Stimulated activated CD8-positive, alpha-beta memory T cell treated with anti-CD3 and anti-CD28 coated beads, Interleukin-7, amount 100 ng/mL, for 1 hour (primary cell): Measurements from ENCODE around the gene PKD1.

Experiments
- DNase-seq, 2 donors: peaks; one replicate each; pipeline ENCODE4 v3.0.0-alpha.2; 2020; ENCODE audit warnings: low read depth in 2 of 2

Gene PKD1

GRCh38 chr16:2087748-2088631, 47.7 kb downstream of the PKD1 start:
- no peak for DNase-seq

- no peak for DNase-seq
Measured at GRCh38 chr16:2086812-2087747, 48.6 kb downstream of the PKD1 start.

DNA sequence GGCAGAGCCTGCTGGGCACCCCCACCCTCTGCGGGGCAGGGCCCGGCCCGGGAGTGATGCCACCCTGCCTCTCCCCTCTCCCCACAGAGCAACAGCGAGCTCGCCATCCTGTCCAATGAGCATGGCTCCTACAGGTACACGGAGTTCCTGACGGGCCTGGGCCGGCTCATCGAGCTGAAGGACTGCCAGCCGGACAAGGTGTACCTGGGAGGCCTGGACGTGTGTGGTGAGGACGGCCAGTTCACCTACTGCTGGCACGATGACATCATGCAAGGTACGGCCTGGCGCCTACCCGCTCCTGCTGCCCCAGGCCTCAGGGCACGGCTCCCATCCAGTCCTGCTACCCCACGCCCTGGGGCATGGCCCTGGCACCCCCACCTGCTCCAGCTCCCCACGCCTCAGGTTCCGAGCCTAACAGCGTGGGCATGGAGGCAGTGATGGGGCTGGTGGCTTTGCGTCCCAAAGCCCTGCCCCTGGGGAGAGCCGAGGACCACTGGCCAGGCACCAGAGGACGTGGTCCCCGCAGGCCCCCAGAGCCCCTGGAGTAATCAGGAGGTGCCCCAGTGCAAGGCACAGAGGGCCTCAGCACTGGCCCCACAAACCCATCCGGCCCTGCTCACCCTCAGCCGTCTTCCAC, 49.5 kb downstream of the PKD1 start:
- no peak for DNase-seq

DNA sequence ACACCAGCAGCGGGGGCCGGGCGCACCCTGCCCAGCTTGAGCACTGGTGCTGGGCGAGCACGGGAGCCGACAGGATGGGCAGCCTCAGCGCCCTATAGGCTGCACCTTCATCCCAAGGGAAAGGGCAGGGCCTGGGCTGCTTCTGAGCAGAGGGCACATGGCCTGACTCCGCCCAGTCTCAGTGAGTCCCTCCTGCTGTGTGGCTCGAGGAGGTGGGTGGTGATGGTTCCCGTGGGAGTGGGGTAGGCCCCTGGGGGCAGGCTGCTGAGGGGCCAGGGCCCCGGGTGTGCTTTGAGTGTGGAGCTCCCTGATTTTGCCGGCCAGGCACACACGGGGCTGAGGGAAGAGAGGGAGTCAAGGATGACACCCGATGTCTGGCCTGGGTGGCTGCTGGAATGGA, 50.0 kb downstream of the PKD1 start:
- no peak for DNase-seq

GRCh38 chr16:2084895-2085625, 50.6 kb downstream of the PKD1 start:
- DNase-seq: no peak

- DNase-seq: no peak
Measured at GRCh38 chr16:2083876-2084780, 51.6 kb downstream of the PKD1 start.

DNA sequence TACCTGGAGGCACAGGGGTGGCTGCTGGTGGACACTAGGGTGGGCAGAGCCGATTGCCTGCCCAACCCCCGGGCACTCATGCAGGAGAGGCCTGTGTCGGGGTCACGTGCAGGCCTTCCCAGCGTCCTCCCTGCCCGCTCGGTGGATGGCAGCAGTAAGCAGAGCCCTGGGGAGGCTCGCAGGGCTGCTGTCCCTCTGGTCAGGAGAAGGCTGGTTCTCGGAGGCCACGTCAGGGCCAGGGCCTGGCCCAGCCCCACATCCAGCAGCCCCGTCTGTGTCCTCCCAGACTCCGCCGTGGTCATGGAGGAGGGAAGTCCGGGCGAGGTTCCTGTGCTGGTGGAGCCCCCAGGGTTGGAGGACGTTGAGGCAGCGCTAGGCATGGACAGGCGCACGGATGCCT, 52.3 kb downstream of the PKD1 start:
- DNase-seq: no peak

- no peak for DNase-seq
Measured at GRCh38 chr16:2082983-2083364, 52.7 kb downstream of the PKD1 start.

DNA sequence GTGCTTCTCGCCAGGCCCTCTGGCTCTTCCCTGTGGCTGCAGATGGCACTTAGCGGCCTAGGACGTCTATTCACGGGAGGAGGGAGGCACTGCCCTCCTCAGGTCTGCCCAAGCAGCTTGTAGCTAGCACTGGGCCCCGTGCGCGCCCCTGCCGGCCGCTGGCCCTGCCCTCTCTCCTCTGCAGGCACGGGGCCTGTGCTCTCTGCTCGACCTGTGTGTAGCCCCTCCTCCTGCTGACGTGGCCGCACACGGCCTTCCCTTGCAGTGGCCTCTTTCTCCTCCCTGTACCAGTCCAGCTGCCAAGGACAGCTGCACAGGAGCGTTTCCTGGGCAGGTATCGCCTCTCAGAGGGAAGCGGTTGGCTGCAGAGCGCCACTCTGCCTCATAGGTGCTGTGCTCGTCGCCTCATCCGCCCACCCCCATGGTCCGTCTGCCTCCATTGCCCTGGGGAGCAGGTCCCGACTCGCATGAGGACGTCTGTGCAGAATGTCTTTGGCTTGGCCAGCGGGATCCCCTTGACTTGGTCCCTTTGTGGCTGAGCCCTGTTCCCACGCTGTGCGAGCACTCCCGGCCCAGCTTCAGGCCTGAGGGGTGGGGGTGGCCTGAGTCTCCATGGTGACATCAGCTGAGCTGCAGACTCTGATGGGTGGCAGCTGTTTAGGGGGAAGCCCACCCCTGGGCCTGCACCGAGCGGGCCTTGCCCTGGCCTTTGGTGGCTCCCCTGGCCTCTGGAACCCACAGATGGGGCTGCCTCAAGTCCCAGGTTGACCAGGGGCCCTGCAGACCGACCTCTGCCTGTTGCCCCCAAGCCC, 53.3 kb downstream of the PKD1 start:
- no peak for DNase-seq

GRCh38 chr16:2081201-2082084, 54.3 kb downstream of the PKD1 start:
- no peak for DNase-seq

DNA sequence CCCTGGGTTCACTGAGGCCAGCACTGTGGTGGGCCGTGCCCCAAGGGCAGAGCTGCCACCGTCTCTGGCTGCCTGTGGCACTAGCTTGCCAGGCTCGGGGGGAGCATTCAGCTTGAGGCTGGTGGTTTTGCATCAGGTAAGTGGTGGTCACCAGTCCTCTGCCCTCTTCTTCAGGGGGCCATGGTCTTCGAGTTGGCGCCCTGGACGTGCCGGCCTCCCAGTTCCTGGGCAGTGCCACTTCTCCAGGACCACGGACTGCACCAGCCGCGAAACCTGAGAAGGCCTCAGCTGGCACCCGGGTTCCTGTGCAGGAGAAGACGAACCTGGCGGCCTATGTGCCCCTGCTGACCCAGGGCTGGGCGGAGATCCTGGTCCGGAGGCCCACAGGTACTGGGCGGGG, 55.7 kb downstream of the PKD1 start:
- no peak for DNase-seq

DNA sequence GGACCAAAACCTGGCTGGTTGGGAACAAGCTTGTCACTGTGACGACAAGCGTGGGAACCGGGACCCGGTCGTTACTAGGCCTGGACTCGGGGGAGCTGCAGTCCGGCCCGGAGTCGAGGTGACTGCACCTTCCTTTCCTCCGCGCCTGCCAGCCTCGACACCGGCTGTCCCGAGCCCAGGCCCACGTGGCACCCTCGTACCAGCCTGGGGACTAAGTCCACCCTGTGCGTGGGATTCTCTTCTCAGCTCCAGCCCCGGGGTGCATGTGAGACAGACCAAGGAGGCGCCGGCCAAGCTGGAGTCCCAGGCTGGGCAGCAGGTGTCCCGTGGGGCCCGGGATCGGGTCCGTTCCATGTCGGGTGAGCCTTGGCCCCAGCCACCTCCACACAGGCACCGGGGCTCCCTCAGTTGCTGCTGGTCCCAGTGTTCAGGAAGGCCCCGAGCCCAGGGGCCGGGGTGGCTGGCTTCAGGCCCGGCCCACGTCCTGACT, 56.3 kb downstream of the PKD1 start:
- no peak for DNase-seq

GRCh38 chr16:2078691-2079090, 57.0 kb downstream of the PKD1 start:
- DNase-seq: no peak

- no peak for DNase-seq
Measured at GRCh38 chr16:2078096-2078495, 57.6 kb downstream of the PKD1 start.

GRCh38 chr16:2077696-2078095, 58.0 kb downstream of the PKD1 start:
- DNase-seq: no peak

DNA sequence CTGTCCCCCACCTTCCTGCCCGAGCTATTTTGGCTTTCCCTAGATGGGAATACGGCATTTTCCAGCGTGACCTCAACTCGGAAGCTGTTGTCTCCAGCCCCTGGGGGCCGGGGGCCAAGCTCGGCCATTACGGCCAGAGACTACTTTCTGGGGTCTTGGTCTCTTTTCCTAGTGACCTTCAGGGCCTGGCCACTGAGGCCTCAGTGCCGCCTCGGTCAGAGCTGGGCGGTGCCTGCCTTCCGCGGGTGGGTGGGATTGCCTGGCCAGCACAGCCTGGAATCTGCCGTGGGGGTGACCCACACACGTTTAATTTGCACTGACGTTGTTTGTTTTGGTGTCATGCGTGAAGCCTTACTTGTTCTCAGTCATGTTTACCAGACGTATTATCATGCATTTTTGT, 58.7 kb downstream of the PKD1 start:
- DNase-seq: no peak

DNA sequence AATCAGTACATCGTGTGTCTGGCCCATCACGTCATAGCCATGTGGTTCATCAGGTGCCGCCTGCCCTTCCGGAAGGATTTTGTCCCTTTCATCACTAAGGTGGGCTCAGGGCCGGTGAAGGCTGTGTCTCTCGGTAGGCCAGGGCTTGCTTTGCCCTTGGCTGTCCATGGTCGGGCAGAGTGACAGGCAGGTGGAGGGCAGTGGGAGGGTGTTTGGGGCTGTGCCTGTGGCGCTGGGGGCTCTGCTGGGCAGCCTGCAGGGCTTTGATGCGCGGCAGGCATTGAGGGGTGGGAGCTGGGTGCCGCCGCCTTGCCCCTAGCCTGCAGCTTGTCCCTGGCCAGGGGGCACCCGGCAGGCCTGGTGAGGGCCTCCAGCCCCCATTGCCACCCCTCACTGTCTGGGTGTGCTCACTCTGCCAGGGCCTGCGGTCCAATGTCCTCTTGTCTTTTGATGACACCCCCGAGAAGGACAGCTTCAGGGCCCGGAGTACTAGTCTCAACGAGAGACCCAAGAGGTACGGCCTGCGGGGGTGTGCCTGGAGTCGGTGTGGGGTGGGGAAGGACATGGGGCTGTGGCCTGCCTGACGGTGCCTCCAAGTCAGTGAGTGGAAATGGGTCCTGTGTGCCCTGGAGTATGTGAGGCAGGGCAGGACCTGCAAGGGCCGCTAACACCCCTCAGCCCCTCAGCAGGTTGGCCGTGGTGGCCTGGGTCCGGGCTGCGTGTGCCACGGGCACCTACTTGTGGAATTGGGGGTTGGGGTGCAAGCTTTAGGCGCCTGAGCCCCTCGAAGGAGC, 59.4 kb downstream of the PKD1 start:
- no peak for DNase-seq

DNA sequence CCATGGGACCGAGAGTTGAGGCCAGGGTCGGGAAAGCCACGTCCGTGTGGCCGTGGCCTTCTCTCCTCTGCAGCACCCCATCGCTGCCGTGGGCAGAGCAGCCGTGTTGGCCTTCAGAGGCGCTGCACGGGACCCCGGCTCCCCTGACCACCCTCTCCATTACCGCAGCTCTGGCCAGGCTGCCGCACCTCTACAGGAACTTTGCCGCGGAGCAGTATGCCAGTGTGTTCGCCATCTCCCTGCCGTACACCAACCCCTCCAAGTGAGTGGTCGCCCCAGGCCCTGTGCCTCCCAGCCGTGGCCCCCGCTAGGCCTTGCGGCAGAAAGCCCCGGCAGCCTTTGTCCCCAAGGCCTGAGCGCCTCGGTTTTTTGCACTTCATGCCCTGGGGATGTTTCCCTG, 60.1 kb downstream of the PKD1 start:
- DNase-seq: no peak
